Central memory CD4-positive, alpha-beta T cell (primary cell): ENCODE measurements around the gene DNAH11.
"Not testable (repeated sequence)": the region's sequence is repeated elsewhere in the genome, so short reads cannot be mapped to it uniquely, and the experiment has no call there.

Experiments
- DNase-seq: peaks from one replicate; pipeline ENCODE4 v3.0.0; 2022

The DNAH11 gene

DNA sequence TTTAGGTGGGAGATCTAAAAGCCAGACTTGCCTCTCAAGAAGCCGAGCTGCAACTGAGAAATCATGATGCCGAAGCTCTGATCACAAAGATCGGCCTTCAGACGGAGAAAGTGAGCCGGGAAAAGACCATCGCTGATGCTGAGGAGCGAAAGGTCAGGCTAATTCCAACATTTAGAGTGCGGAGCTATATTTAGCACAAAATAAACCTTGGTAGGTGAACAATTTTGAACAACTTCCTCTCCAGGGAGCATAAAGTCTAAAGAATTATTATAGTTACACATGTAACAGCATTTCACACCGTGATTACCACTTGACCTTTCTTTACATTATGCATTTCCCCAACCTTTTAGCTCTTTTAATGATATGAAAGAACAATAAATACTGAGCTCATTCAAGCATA is 236.1 kb downstream of the DNAH11 start:
- DNase-seq, result no peak

GRCh38 chr7:21782996-21783395 is 240.2 kb downstream of the DNAH11 start:
- DNase-seq, result no peak

GRCh38 chr7:21784989-21785388 is 242.2 kb downstream of the DNAH11 start:
- DNase-seq, result no peak

- no peak for DNase-seq
Measured at GRCh38 chr7:21805791-21806190, 263.0 kb downstream of the DNAH11 start.

DNA sequence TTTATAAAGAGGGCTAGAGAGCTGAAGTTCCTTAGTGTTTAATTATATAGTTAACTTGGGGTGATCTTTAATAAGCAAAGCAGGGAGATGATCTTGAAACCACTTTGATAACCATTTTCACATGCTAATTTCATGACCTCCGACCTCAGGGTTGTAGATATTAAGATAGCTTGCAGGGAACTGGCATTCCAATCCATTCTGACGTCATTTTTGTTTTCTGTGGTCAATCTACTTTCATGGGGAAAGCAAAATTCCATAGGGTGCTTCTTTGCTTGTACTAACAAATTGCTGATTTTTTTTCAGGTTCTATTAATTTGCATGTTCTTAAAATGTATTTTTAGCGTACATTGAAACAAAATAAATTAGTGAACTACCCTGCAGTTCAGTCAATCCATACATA is 263.5 kb downstream of the DNAH11 start:
- no peak for DNase-seq

DNA sequence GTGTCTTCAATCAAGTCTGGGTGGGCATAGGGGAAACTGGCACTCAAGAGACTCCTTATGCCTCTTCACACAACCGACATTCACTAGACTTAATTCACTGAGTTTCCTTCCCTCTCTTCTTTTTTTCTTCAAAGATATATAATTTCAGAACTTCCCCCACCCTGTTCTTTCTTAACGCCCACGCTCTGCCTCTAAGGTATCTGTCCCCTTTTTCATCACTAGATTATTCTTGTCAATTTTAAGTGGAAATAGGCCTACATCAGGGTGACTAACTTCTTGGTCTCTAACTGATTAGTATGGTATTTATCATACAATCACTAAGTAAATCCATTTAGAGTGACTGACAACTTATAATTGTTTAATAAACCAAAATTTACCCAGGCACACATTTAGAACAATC is 276.2 kb downstream of the DNAH11 start:
- DNase-seq, result no peak

- no peak for DNase-seq
Measured at GRCh38 chr7:21828841-21829240, 286.0 kb downstream of the DNAH11 start.

GRCh38 chr7:21829731-21830130 is 286.9 kb downstream of the DNAH11 start:
- no peak for DNase-seq

- DNase-seq, result no peak
Measured at GRCh38 chr7:21844742-21845141, 301.9 kb downstream of the DNAH11 start.

GRCh38 chr7:21850531-21851285 is 307.9 kb downstream of the DNAH11 start:
- DNase-seq, result no peak

GRCh38 chr7:21851559-21851967 is 308.7 kb downstream of the DNAH11 start:
- DNase-seq, result no peak

- DNase-seq, result not testable (repeated sequence)
Measured at GRCh38 chr7:21865631-21866204, 322.9 kb downstream of the DNAH11 start.

- DNase-seq, result no peak
Measured at GRCh38 chr7:21866731-21867130, 323.9 kb downstream of the DNAH11 start.

GRCh38 chr7:21867226-21867625 is 324.4 kb downstream of the DNAH11 start:
- no peak for DNase-seq

DNA sequence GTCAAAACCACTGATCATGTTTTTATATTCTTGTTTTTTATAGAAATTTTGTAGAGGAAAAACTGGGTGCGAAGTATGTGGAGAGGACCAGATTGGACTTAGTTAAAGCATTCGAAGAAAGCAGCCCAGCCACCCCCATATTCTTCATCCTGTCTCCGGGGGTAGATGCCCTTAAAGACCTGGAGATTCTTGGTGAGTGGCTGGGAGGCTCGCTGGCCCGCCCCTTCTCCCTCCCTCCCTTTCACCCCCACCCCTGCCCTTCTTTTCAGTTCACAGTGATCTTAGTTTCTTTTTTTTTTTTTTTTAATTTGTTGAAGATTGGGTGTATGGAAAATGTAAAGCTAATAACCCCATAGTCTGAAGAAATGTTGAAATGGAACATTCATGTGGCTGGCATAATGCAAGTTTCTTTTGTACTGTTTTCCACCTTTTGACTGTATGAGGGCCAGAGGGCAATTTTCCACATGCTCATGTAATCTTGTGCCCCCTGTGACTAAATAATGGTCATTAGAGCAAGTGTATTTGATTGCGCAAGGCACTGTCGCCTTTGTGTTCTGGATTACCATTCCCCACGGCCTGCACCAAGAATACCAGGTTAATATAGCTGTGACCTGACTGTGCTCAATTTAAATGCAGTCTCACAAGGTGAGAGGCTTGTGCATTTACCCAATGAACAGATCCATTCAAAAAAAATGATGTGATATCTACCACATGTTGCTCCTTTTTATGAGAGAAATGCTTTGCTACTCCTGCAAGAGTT is 325.2 kb downstream of the DNAH11 start:
- no peak for DNase-seq

- no peak for DNase-seq
Measured at GRCh38 chr7:21868576-21868850, 325.7 kb downstream of the DNAH11 start.

DNA sequence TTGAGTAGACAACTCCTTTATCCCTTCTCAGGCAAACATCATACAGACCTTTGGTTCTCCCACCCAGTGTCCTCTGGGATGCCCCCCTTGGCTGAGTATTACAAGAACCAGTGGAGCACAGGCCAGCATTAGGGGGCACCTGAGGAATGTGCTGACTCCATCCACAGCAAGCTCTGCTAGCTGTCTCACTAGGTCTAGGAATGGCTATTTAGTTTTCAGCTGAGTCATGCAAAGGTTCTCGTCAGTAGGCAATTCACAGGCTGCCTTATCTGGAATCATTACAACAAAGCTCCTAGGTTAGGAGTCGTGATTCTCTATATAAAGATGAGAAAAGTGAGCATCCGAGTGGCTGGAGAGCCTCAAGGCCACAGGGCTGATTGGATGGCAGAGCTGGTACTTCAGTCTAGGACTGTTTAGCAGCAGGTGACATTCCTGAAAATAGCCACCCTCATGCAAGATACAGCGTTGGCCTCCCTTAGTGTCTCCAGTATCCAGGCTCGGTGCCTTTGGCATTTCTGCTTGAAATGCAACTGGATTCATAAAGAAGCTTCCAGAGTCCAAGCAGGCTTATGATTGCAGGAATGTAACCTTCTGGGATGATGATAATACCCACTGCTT is 327.1 kb downstream of the DNAH11 start:
- DNase-seq, result no peak

DNA sequence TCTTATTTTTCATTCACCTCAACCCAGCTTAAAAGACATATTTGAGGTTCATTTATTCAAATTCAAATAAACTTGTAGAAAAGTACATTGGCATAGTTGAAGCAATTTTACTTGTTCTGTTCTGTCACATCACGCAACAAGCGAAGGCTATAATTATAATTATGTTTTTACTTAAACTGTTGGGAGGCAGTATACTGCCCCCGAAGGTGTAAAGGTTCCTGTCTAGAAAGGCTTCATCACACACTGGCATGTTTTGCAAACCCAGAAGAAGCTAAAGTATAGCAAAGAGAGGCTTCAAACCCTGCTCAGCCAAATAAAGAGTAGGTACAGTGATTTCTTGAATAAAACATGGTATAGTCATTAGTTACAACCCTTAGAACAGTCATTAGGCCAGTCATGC is 340.2 kb downstream of the DNAH11 start:
- DNase-seq, result no peak

- not testable (repeated sequence) for DNase-seq
Measured at GRCh38 chr7:21883501-21883900, 340.7 kb downstream of the DNAH11 start.

- DNase-seq, result no peak
Measured at GRCh38 chr7:21884496-21884895, 341.7 kb downstream of the DNAH11 start.

GRCh38 chr7:21886396-21886795 is 343.6 kb downstream of the DNAH11 start:
- no peak for DNase-seq

- no peak for DNase-seq
Measured at GRCh38 chr7:21887353-21887752, 344.5 kb downstream of the DNAH11 start.

DNA sequence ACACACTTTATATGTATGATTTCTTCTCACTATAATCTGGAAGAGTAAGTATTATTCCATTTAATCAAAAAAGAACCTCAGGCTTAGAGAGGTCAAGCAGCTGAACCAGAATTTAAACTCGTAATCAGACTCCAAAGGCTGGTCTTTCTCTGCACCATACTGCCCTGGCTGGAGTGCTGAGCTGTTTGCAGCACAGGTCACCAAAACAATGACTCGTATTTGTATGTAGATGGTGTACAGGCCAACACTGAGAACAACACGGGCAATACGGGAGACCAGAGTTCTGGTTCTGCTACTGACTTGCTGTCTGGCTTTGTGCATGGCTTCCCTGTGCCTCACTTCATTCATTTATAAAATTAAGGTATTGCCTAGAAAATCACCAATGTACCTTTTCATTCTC is 344.9 kb downstream of the DNAH11 start:
- DNase-seq, result no peak

GRCh38 chr7:21891291-21891690 is 348.5 kb downstream of the DNAH11 start:
- DNase-seq, result no peak
